GM12878 (cell line): ENCODE data around the gene SPRED2. TPM values are rescaled to one million over a fixed set of nuclear protein-coding genes. Genes with fewer than 3 reads are reported as not detected.

ENCODE experiments used
- ATAC-seq: fragments of 200-7000 bp; cut with Tn5 transposase; 3 replicates; pipeline ENCODE4 v1.9.1; 2020; ENCODE audit warnings: mild to moderate bottlenecking, moderate library complexity
- BruUV-seq: library from RNA; stranded (reverse); fragments of 400-500 nt; replicated peaks from 2 replicates; lab custom pipeline; 2021; lab: Mats Ljungman, UMichigan
- CTCF ChIA-PET: fragments of 300-600 bp; sonication (Branson Sonifier 250); formaldehyde crosslinking; extraction: SDS; loops from one replicate; lab custom pipeline; 2021; ENCODE audit warnings: inconsistent platforms; lab: Yijun Ruan, JAX
- POLR2A ChIA-PET: fragments of 350-600 bp; formaldehyde crosslinking; extraction: SDS; loops from one replicate; lab custom pipeline; 2021; ENCODE audit warnings: inconsistent platforms; lab: Charles Lee
- RAD21 ChIA-PET: fragments of 300-600 bp; sonication (Branson Sonifier 250); formaldehyde crosslinking; loops from one replicate; lab custom pipeline; 2023; ENCODE audit warnings: antibody characterized with exemption; ENCODE audit not compliant: unreplicated experiment; lab: Charles Lee
- SMC1A ChIA-PET: fragments of 300-600 bp; sonication (Branson Sonifier 250); formaldehyde crosslinking; loops from one replicate; lab custom pipeline; 2023; ENCODE audit not compliant: unreplicated experiment, uncharacterized antibody; lab: Charles Lee
- DNase-seq: peaks from one replicate; pipeline ENCODE4 v3.0.0-alpha.2; 2011; ENCODE audit warnings: low read depth, low spot score
- FAIRE-seq: peaks from 3 replicates; lab custom pipeline; 2011; peaks lifted over from hg19 to GRCh38; lab: Jason Lieb, UNC
- H2AFZ ChIP-seq: 2 replicates; pipeline ENCODE4 v1.6.0; 2011; ENCODE audit warnings: low read depth, low read length, control low read depth; ENCODE audit not compliant: control insufficient read depth
- H3K27ac ChIP-seq: 2 replicates; pipeline ENCODE4 v1.5.1; 2011; ENCODE audit warnings: control low read depth; ENCODE audit not compliant: control insufficient read depth, insufficient read depth
- H3K27me3 ChIP-seq, 2 experiments: replicated peaks in 1 of 2; 2 replicates each; pipeline versions ENCODE4 v1.6.0 to v1.6.1; 2011; ENCODE audit warnings: low read length in 1 of 2; ENCODE audit not compliant: control insufficient read depth in 2 of 2, insufficient read depth in 2 of 2
- H3K36me3 ChIP-seq, 2 experiments: 2 replicates each; pipeline ENCODE4 v1.5.1; 2011; ENCODE audit warnings: low read length in 1 of 2; ENCODE audit not compliant: control insufficient read depth in 2 of 2, insufficient read depth in 2 of 2
- H3K4me1 ChIP-seq: 2 replicates; pipeline ENCODE4 v1.6.1; 2011; ENCODE audit warnings: mild to moderate bottlenecking, low read length, moderate library complexity, mixed read lengths; ENCODE audit not compliant: control insufficient read depth, insufficient read depth
- H3K4me2 ChIP-seq: 2 replicates; pipeline ENCODE4 v1.6.0; 2011; ENCODE audit warnings: control low read depth; ENCODE audit not compliant: control insufficient read depth, insufficient read depth
- H3K4me3 ChIP-seq: fragments of 200-600 bp; sonication (generic); 2 replicates; pipeline ENCODE4 v1.5.1; 2016
- H3K79me2 ChIP-seq: 2 replicates; pipeline ENCODE4 v1.6.0; 2011; ENCODE audit warnings: low read length; ENCODE audit not compliant: control insufficient read depth, insufficient read depth
- H3K9ac ChIP-seq: 2 replicates; pipeline ENCODE4 v1.8.0; 2011; ENCODE audit warnings: low read length, control low read depth, mixed read lengths; ENCODE audit not compliant: control insufficient read depth, insufficient read depth
- H3K9me3 ChIP-seq: replicated peaks from 3 replicates; pipeline ENCODE4 v1.5.1; 2011; ENCODE audit warnings: mild to moderate bottlenecking, low read length; ENCODE audit not compliant: control insufficient read depth, insufficient read depth
- H4K20me1 ChIP-seq: 2 replicates; pipeline ENCODE4 v1.6.0; 2011; ENCODE audit not compliant: control insufficient read depth, insufficient read depth
- ATF7 ChIP-seq: fragments of 450-650 bp; IDR thresholded peaks from 2 replicates; pipeline ENCODE4 v1.6.1; 2016; ENCODE audit warnings: low read depth, mild to moderate bottlenecking
- BHLHE40 ChIP-seq, 2 experiments: fragments of 450-650 bp in 1 of 2; IDR thresholded peaks; 2 replicates each; pipeline ENCODE4 v1.6.1; 2011 to 2017; ENCODE audit warnings: low read depth in 2 of 2, borderline replicate concordance in 1 of 2, improper control_type of control experiment in 1 of 2, low read length in 1 of 2, mild to moderate bottlenecking in 1 of 2
- HDAC2 ChIP-seq: fragments of 200-600 bp; sonication (generic); IDR thresholded peaks from 2 replicates; pipeline ENCODE4 v1.6.1; 2017
- HSF1 ChIP-seq: fragments of 150-350 bp; IDR thresholded peaks from 2 replicates; pipeline ENCODE4 v1.6.1; 2014; ENCODE audit warnings: mild to moderate bottlenecking, low read depth, low read length
- LARP7 ChIP-seq: fragments of 450-650 bp; IDR thresholded peaks from 2 replicates; pipeline ENCODE4 v1.6.1; 2017; ENCODE audit warnings: mild to moderate bottlenecking
- MLLT1 ChIP-seq: fragments of 450-650 bp; IDR thresholded peaks from 2 replicates; pipeline ENCODE4 v1.6.1; 2016; ENCODE audit warnings: mild to moderate bottlenecking
- SMAD1 ChIP-seq: fragments of 450-650 bp; IDR thresholded peaks from 2 replicates; pipeline ENCODE4 v1.6.1; 2018; ENCODE audit warnings: mild to moderate bottlenecking, low read depth; ENCODE audit not compliant: partially characterized antibody
- SMC3 ChIP-seq: IDR thresholded peaks from 2 replicates; pipeline ENCODE4 v1.6.1; 2011; ENCODE audit warnings: low read length, improper control_type of control experiment, borderline replicate concordance
- SREBF1 ChIP-seq: IDR thresholded peaks from 2 replicates; pipeline ENCODE4 v1.6.1; 2012; ENCODE audit warnings: mild to moderate bottlenecking, low read length
- SUPT20H ChIP-seq: IDR thresholded peaks from 2 replicates; pipeline ENCODE4 v1.6.1; 2011; ENCODE audit warnings: low read depth, mild to moderate bottlenecking, low read length, moderate library complexity, borderline replicate concordance; ENCODE audit not compliant: control insufficient read depth
- YBX1 ChIP-seq: fragments of 450-650 bp; IDR thresholded peaks from 2 replicates; pipeline ENCODE4 v1.6.1; 2016; ENCODE audit warnings: antibody characterized with exemption
- YY1 ChIP-seq: IDR thresholded peaks from 2 replicates; pipeline ENCODE4 v1.6.1; 2011; ENCODE audit warnings: low read depth, mild to moderate bottlenecking, low read length
- ZNF24 ChIP-seq: fragments of 450-650 bp; IDR thresholded peaks from 2 replicates; pipeline ENCODE4 v1.6.1; 2017; ENCODE audit warnings: antibody characterized with exemption, mild to moderate bottlenecking
- ZNF384 ChIP-seq: IDR thresholded peaks from 2 replicates; pipeline ENCODE4 v1.6.1; 2012; ENCODE audit warnings: low read depth, mild to moderate bottlenecking, low read length, improper control_type of control experiment, borderline replicate concordance
- ZZZ3 ChIP-seq: IDR thresholded peaks from 2 replicates; pipeline ENCODE4 v1.6.1; 2011; ENCODE audit warnings: low read depth; ENCODE audit not compliant: control insufficient read depth, insufficient read length
- WGBS: methylation state at CpG from one replicate; pipeline ENCODE4 v1.1.6; 2016; ENCODE audit warnings: low lambda C conversion rate; ENCODE audit not compliant: insufficient replicate concordance, insufficient coverage; ENCODE audit errors: missing lambda C conversion rate; 5-methylcytosine and 5-hydroxymethylcytosine counted together
- in situ Hi-C: fragments of 300-500 bp; cut with MboI; formaldehyde crosslinking; loops from 9 replicates; pipeline ENCODE4 v1.14.3; 2018; ENCODE audit warnings: mixed read lengths
- intact Hi-C: fragments of 100-400 bp; cut with micrococcal nuclease; formaldehyde crosslinking; loops from one replicate; pipeline ENCODE4 v1.14.2; 2022; ENCODE audit not compliant: unreplicated experiment
- polyA plus RNA-seq, 11 experiments: library from polyadenylated mRNA; depleted of rRNA in 4 of 11; unstranded in 6 of 11; stranded (reverse) in 5 of 11; fragments of >200 nt; fragmentation: Nextera tagmentation in 4 of 11; fragmentation: Illumina TruSeq in 1 of 11; extraction: Ambion mirVana in 4 of 11; extraction: Trizol in 1 of 11; gene quantifications; 1 replicate in 1 of 11; 2 replicates in 10 of 11; pipeline versions ENCODE4 v1.2.1 to v1.2.3, GENCODE V29; 2011 to 2016; ENCODE audit warnings: inconsistent platforms in 2 of 11, missing spikeins in 2 of 11, low read depth in 1 of 11
- total RNA-seq, 4 experiments: library from RNA; depleted of rRNA in 3 of 4; stranded (reverse); fragments of >200 nt in 3 of 4; fragmentation: Illumina TruSeq in 1 of 4; extraction: Trizol in 1 of 4; gene quantifications; 2 replicates each; pipeline versions ENCODE4 v1.2.1 to v1.2.3, GENCODE V29; 2013 to 2021
- TF ChIP-seq, protein P1 (sequence below): fragments of 450-650 bp; IDR thresholded peaks from 2 replicates; pipeline ENCODE4 v1.6.1; 2018; ENCODE audit warnings: borderline replicate concordance, mild to moderate bottlenecking; ENCODE audit not compliant: partially characterized antibody

The SPRED2 gene
- total and polyA plus RNA-seq, 10 of the 15 experiments (the other 5 are each of a cell fraction or from before 2014, with no cell fraction given) = 3.0 to 23.9 (median 9.7) TPM

GRCh38 chr2:65431421-65432226, 775 bp downstream of the SPRED2 start:
- intact Hi-C loops (loop anchor here (2.0 to 10.0 kb wide), 2 partner anchors 73 to 367 kb away; no protein-coding TSS in a partner anchor), in situ Hi-C loops (no loop called here)
- Histone ChIP-seq H3K27ac (peak overlapping the region; percentile 43), H3K79me2 (no peaks in the 10 kb centered on the region), H3K9me3 (no peaks in the 10 kb centered on the region; the same call in 2 of the 3 replicates), H3K27me3 (no peaks in the 10 kb centered on the region), H3K4me3 (peak overlapping the region; percentile 80), H3K4me2 (peak overlapping the region; percentile 86), H3K36me3 (no peaks in the 10 kb centered on the region), H3K9ac (peak overlapping the region; percentile 66), H3K4me1 (no peaks in the 10 kb centered on the region), H4K20me1 (no peaks in the 10 kb centered on the region), H2AFZ (peak overlapping the region; percentile 57)
- ATAC-seq (peak; percentile 40), FAIRE-seq (no peak), DNase-seq (no peak)
- ChIA-PET SMC1A (interaction anchor here (0.5 kb wide), 1 partner anchor 71 kb away, joined by 3 read pairs; no protein-coding TSS in a partner anchor), CTCF (interaction anchor here (0.7 to 1.4 kb wide), 3 partner anchors 15 to 129 kb away, joined by 3 to 4 read pairs (median 3); no protein-coding TSS in a partner anchor), RAD21 (interaction anchor here (0.7 to 1.9 kb wide), 4 partner anchors 74 to 204 kb away, joined by 3 to 7 read pairs (median 4); partner anchors contain the start of gene ACTR2), POLR2A (interaction anchor here (0.5 to 2.0 kb wide), 7 partner anchors 24 to 202 kb away, joined by 3 to 6 read pairs (median 4); no protein-coding TSS in a partner anchor)
- 3% methylated on average over 57 of the region's 71 CpGs for WGBS
- TSS peak; percentile 34 for BruUV-seq
- TF ChIP-seq ZNF384 (no peak), ZNF24 (no peak), SMAD1 (no peak), ZZZ3 (no peak), YBX1 (no peak), SMC3 (0 out of 2 replicates have a peak, but pooled peaks have one; percentile 6), BHLHE40 (IDR thresholded peaks at IDR 0.05; ENCODE audit: borderline replicate concordance in 1 of 2, low read depth in 2 of 2, low read length in 1 of 2) (peak in 1 of 2 experiments; percentile 27; a peak in 1 of 4 replicates), SREBF1 (no peak), MLLT1 (no peak), ATF7 (no peak), HSF1 (no peak), HDAC2 (no peak), SUPT20H (no peak), YY1 (peak; percentile 91), LARP7 (peak; percentile 35)
- TF ChIP-seq, protein P1, sequence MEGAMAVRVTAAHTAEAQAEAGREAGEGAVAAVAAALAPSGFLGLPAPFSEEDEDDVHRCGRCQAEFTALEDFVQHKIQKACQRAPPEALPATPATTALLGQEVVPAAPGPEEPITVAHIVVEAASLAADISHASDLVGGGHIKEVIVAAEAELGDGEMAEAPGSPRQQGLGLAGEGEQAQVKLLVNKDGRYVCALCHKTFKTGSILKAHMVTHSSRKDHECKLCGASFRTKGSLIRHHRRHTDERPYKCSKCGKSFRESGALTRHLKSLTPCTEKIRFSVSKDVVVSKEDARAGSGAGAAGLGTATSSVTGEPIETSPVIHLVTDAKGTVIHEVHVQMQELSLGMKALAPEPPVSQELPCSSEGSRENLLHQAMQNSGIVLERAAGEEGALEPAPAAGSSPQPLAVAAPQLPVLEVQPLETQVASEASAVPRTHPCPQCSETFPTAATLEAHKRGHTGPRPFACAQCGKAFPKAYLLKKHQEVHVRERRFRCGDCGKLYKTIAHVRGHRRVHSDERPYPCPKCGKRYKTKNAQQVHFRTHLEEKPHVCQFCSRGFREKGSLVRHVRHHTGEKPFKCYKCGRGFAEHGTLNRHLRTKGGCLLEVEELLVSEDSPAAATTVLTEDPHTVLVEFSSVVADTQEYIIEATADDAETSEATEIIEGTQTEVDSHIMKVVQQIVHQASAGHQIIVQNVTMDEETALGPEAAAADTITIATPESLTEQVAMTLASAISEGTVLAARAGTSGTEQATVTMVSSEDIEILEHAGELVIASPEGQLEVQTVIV = no peak
